Transverse colon (tissue), 4 donors: Measurements from ENCODE around the gene FAM120AOS. TPM values are rescaled to one million over a fixed set of nuclear protein-coding genes. Genes with fewer than 3 reads are reported as not detected.

Source experiments
- DNase-seq: peaks from one replicate; pipeline ENCODE4 v3.0.0-alpha.2; 2019
- H3K27ac ChIP-seq, 4 donors: fragments of 200-600 bp; sonication (generic); 2 replicates each; pipeline ENCODE4 v1.5.1; 2016 to 2018; ENCODE audit warnings: inconsistent platforms in 4 of 4
- H3K27me3 ChIP-seq: fragments of 200-600 bp; sonication (generic); 2 replicates; pipeline ENCODE4 v1.5.1; 2017; ENCODE audit warnings: inconsistent platforms
- H3K36me3 ChIP-seq, 4 donors: fragments of 200-600 bp; sonication (generic); 2 replicates each; pipeline ENCODE4 v1.5.1; 2017 to 2019; ENCODE audit warnings: inconsistent platforms in 4 of 4
- H3K4me1 ChIP-seq, 4 donors: fragments of 200-600 bp; sonication (generic); 2 replicates each; pipeline ENCODE4 v1.5.1; 2017 to 2020; ENCODE audit warnings: inconsistent platforms in 4 of 4
- H3K4me3 ChIP-seq, 4 donors: fragments of 200-600 bp; sonication (generic); 1 replicate in 1 of 4; 2 replicates in 3 of 4; pipeline versions ENCODE4 v1.5.1 to v1.6.1; 2017 to 2019; ENCODE audit warnings: inconsistent platforms in 4 of 4
- H3K9me3 ChIP-seq, 2 donors: fragments of 200-600 bp; sonication (generic); 2 replicates each; pipeline ENCODE4 v1.5.1; 2017 to 2019; ENCODE audit warnings: inconsistent platforms in 2 of 2
- EP300 ChIP-seq: sonication (generic); formaldehyde crosslinking; IDR thresholded peaks from one replicate; pipeline ENCODE4 v1.6.1; 2017; ENCODE audit warnings: antibody characterized with exemption, low read depth
- POLR2A ChIP-seq: fragments of 450-650 bp; IDR thresholded peaks from one replicate; pipeline ENCODE4 v1.6.1; 2016; ENCODE audit warnings: antibody characterized with exemption, mild to moderate bottlenecking, moderate library complexity
- POLR2AphosphoS5 ChIP-seq, 3 donors: sonication (generic); formaldehyde crosslinking; IDR thresholded peaks; one replicate each; pipeline ENCODE4 v1.6.1; 2016; ENCODE audit warnings: antibody characterized with exemption in 3 of 3
- WGBS, 2 donors: methylation state at CpG; one replicate each; pipeline ENCODE4 v1.1.5; 2018; ENCODE audit warnings: low coverage in 1 of 2; 5-methylcytosine and 5-hydroxymethylcytosine counted together
- in situ Hi-C, 4 donors: fragments of 200-750 bp; cut with MboI; loops; one replicate each; pipeline versions ENCODE4 v1.15.0 to v1.15.1; 2017; ENCODE audit warnings: low sequenced_read_pairs in 3 of 4, low pct_ligation_motif_present in 1 of 4, low pct_unique_long_range_greater_than_20kb in 1 of 4
- intact Hi-C: fragments of 100-400 bp; cut with DNase I; formaldehyde crosslinking; loops from one replicate; pipeline ENCODE4 v1.15.1; 2023; ENCODE audit warnings: low total_unique reads
- total RNA-seq, 4 donors: library from RNA; depleted of rRNA; stranded (reverse); fragments of >200 nt; gene quantifications; one replicate each; pipeline ENCODE4 v1.1.0, GENCODE V29; 2016
- TF ChIP-seq, protein P1 (sequence below), 5 experiments: fragments of 200-600 bp in 3 of 5; fragments of 450-650 bp in 2 of 5; sonication (generic) in 3 of 5; IDR thresholded peaks; 1 replicate in 2 of 5; 2 replicates in 3 of 5; pipeline ENCODE4 v1.5.1; 2016 to 2017; ENCODE audit warnings: antibody characterized with exemption in 5 of 5, inconsistent platforms in 3 of 5, mild to moderate bottlenecking in 2 of 5, moderate library complexity in 1 of 5

The FAM120AOS gene
- total RNA-seq, 4 donors from 2014 or later, result 68.9 to 108 (median 86.4) TPM

DNA sequence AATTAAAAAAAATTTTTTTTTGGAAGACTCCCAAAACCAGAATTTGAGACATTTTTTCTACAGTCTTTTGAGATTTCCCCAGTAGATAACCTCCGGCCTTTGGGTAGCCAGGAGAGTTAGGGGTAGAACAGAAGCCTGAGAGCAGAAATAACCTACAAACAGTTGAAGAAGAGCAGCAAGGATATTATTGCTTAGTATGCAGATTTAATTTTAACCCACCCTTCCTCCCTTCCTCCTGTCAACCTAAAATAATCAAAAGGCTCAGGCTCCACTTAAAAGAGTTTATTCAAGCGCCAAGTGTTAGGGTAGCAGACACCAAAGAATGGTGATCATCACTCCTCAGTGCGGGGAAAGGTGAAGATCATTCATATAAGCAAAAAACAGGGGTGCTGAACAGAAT lies 19.3 kb downstream of the FAM120AOS start:
- in situ Hi-C loops (loop anchor here in 1 of 4 donors (25.0 kb wide), 1 partner anchor 272 kb away; no protein-coding TSS in a partner anchor), intact Hi-C loops (no loop called here)
- WGBS, 2 donors, result 88 to 94% methylated on average over 3 of the region's 3 CpGs
- Histone ChIP-seq H3K4me1 (no peaks in the 10 kb centered on the region), H3K4me3 (no peak overlapping the region), H3K27ac (no peak overlapping the region), H3K36me3 (no peaks in the 10 kb centered on the region), H3K27me3 (no peaks in the 10 kb centered on the region), H3K9me3 (no peaks in the 10 kb centered on the region)
- TF ChIP-seq, protein P1, sequence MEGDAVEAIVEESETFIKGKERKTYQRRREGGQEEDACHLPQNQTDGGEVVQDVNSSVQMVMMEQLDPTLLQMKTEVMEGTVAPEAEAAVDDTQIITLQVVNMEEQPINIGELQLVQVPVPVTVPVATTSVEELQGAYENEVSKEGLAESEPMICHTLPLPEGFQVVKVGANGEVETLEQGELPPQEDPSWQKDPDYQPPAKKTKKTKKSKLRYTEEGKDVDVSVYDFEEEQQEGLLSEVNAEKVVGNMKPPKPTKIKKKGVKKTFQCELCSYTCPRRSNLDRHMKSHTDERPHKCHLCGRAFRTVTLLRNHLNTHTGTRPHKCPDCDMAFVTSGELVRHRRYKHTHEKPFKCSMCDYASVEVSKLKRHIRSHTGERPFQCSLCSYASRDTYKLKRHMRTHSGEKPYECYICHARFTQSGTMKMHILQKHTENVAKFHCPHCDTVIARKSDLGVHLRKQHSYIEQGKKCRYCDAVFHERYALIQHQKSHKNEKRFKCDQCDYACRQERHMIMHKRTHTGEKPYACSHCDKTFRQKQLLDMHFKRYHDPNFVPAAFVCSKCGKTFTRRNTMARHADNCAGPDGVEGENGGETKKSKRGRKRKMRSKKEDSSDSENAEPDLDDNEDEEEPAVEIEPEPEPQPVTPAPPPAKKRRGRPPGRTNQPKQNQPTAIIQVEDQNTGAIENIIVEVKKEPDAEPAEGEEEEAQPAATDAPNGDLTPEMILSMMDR (IDR thresholded peaks at IDR 0.05), result no peak
- TF ChIP-seq POLR2AphosphoS5 (IDR thresholded peaks at IDR 0.05) (no peak), POLR2A (no peak), EP300 (no peak)
- DNase-seq, result no peak

DNA sequence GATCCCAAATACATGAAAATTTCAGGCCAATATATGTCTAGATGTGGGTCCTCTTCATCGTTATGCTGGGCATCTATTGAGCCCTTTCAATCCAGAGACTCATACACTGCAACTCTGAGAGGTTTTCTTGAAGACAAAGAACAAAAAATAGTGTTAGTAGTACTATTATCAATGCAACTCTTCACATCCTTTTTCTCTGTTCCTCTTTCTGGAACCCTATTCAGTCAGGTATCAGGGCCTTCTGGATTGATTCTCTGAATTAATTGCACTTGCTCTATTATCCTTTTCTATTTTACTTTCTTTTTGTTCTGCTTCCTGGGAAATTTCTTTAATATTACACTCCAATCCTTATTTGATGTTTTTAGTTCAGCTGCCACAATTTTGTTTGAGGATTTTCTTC lies 20.4 kb downstream of the FAM120AOS start:
- TF ChIP-seq EP300, result no peak
- no peak for TF ChIP-seq POLR2AphosphoS5 (IDR thresholded peaks at IDR 0.05)
- TF ChIP-seq POLR2A, result no peak
- DNase-seq, result no peak
- H3K9me3 ChIP-seq, result no peaks in the 10 kb centered on the region
- H3K27ac ChIP-seq, result no peak overlapping the region
- no peak overlapping the region for H3K4me3 ChIP-seq
- intact Hi-C loops (no loop called here), in situ Hi-C loops (loop anchor here in 1 of 4 donors (25.0 kb wide), 1 partner anchor 271 kb away; no protein-coding TSS in a partner anchor)
- no peaks in the 10 kb centered on the region for H3K36me3 ChIP-seq
- WGBS, 2 donors, result 78 to 89% methylated on average over 1 of the region's 1 CpG
- H3K27me3 ChIP-seq, result no peaks in the 10 kb centered on the region
- no peaks in the 10 kb centered on the region for H3K4me1 ChIP-seq

DNA sequence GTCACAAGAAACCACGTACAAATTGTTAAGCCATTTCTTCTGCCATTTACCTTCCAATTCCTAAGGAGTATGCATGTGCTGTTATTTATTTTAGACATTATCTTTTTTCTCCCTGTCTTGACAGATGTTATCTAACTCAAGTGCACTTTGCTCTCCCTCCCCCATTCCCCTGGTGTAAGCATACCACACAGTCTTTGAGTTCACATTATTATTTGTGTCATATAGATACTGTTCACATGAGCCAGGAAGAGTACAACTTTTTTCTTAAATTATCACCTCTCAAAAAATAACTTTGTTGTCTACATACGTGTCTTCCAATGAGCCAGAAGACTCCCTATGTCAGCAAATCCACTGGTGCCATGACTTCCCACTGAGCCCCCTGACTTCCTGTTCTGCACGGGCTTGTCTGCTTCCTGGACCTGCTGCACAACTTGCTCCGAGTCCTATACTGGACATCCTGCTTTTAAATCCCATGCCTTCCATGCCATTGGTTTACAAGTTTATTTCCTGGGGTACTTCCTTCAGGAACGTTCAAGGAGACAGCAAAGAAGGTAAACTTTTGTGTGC lies 21.8 kb downstream of the FAM120AOS start:
- no peaks in the 10 kb centered on the region for H3K9me3 ChIP-seq
- no peak for TF ChIP-seq POLR2AphosphoS5 (IDR thresholded peaks at IDR 0.05)
- TF ChIP-seq POLR2A, result no peak
- TF ChIP-seq, protein P1 (IDR thresholded peaks at IDR 0.05), result no peak
- no peak for TF ChIP-seq EP300
- no peaks in the 10 kb centered on the region for H3K4me1 ChIP-seq
- H3K36me3 ChIP-seq, result no peaks in the 10 kb centered on the region
- in situ Hi-C loops, result loop anchor here in 1 of 4 donors (25.0 kb wide), 1 partner anchor 269 kb away; no protein-coding TSS in a partner anchor
- no peak overlapping the region for H3K27ac ChIP-seq
- H3K27me3 ChIP-seq, result no peaks in the 10 kb centered on the region
- no peak overlapping the region for H3K4me3 ChIP-seq
- intact Hi-C loops, result no loop called here
- no peak for DNase-seq
- WGBS, 2 donors, result 50 to 70% methylated on average over 4 to 5 of the region's 5 CpGs

DNA sequence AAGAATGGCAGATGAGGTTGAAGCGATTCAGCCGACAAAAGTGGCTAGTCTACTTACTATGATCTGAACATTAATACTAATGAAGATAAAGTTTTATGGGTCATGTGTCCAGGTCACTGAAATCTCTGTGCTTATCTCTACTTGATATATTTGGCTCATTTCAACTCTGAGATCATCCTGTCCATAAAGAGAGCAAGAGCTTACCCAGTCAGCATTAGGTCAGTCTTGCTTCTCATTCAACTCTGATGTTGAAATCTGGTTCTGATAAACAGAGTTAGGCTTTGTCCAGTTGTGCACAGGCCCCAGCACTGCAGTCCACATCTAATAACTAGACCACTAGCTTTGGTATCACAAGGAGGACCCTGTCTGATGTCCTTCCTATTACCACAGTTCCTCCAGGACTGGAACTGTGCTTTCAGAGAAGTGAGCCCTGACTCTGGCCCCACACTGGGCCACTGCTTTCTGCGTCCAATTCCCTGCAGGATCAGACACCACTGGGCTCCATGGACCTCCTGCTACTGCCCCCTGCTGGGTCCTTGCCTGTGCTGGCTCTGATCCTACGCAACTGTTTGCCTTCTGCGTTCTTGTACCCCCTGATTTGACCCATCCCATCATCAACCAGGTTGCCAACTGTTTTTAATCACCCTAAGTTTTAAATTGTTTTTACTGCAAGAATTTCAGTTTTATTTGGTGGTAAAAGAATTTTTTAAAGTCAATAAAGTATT lies 25.6 kb downstream of the FAM120AOS start:
- intact Hi-C loops (no loop called here), in situ Hi-C loops (loop anchor here in 1 of 4 donors (25.0 kb wide), 1 partner anchor 266 kb away; no protein-coding TSS in a partner anchor)
- H3K4me3 ChIP-seq, result no peak overlapping the region
- H3K27me3 ChIP-seq, result no peaks in the 10 kb centered on the region
- no peak for TF ChIP-seq EP300
- TF ChIP-seq, protein P1 (IDR thresholded peaks at IDR 0.05), result peak; percentile 28 to 48 (median 33)
- peak; percentile 54 for DNase-seq
- WGBS, 2 donors, result 87 to 100% methylated on average over 2 to 5 of the region's 5 CpGs
- no peak overlapping the region for H3K27ac ChIP-seq
- H3K36me3 ChIP-seq, result no peaks in the 10 kb centered on the region
- H3K9me3 ChIP-seq, result no peaks in the 10 kb centered on the region
- H3K4me1 ChIP-seq, result peaks cover 0 to 7% (median 0%) of the 10 kb centered on the region in 4 donors
